Measurements from ENCODE around the gene TRAK2.
"Not testable (repeated sequence)": the region's sequence is repeated elsewhere in the genome, so short reads cannot be mapped to it uniquely, and the experiment has no call there.

The TRAK2 gene

DNA sequence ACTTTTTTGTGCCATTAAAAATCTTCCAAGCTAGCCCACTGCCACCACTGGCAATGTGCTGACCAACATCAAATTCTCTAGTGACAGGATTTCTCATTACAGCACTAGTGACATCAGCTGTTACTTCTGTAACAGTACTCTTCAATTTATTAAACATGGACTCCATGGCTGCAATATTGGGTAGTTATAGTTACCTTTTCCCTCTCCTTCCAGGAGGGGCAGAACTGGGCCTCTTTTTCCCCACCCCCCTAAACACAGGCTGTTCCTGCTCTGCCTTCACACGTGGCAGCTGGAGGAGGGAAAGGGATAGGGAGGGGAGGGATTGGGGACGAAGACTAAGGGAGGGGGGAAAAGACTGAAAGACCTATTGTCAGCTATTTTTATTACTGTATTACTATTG, 38.1 kb downstream of the TRAK2 start:
- DNase-seq: no peak

DNA sequence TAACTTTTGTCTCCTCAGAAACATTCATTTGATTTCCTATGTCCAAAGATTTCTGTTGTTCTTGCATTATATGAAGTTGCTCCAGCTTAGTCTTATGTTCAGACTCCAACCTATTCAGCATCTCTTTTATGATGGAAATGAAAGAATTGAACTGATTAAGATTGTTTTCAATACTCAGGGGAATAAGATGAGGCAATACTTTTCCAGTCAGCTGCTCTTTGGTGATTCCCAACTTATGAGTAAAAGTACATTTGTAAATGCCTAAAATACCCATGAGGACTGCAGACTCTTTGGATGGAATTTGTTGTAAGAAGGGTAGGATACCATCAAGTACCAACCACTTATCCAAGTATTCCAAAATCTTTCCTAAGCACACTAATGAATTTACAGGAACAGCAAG, 39.8 kb downstream of the TRAK2 start:
- no peak for DNase-seq

DNA sequence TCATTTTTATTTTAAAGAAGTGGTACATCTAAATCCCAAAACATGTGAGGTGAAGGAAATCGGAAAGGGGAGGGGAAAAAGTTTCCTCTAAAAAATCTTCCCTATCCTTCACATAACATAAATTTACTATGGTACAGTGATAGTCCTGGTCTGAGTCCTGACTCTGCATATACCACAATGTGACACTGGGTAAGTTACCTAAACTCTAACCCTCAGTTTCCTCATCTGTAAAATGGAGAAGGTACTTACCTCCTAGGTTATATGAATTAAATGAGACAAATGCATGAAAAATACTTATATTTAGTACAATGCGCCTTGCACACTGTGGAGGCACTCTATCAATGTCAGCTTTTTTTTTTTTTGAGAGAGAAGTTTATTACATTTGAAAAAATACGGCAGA, 42.3 kb downstream of the TRAK2 start:
- DNase-seq: no peak

- no peak for DNase-seq
Measured at GRCh38 chr2:201407265-201407664, 44.0 kb downstream of the TRAK2 start.

DNA sequence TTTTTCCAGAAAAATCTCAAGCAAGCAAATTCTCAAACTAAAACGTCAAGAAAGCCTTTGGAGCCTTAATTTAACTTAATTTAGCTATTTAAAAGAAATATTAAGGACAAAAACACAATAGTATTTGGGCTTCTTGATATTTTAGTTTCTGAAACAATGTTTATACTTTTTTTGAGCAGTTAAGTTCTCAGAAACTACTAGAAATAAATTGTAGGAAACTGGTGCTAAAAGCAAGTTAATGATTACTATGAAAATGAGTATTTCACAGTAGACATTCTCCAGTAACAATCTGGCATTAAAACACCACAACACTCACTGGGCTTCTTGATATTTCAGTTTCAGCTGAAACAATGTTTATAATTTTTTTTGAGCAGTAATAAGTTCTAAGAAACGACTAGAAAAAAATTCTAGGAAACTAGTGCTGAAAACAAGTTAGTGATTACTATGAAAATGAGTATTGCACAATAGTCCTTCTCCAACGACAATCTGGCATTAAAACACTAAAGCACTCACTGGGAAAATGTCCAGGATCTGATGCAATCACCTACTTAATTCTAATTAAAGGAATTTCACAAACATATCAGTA, 45.1 kb downstream of the TRAK2 start:
- DNase-seq: peak in 2 of 4 experiments; percentile 32 to 40

GRCh38 chr2:201404699-201405280, 46.5 kb downstream of the TRAK2 start:
- no peak for DNase-seq

GRCh38 chr2:201403880-201404279, 47.4 kb downstream of the TRAK2 start:
- DNase-seq: no peak

DNA sequence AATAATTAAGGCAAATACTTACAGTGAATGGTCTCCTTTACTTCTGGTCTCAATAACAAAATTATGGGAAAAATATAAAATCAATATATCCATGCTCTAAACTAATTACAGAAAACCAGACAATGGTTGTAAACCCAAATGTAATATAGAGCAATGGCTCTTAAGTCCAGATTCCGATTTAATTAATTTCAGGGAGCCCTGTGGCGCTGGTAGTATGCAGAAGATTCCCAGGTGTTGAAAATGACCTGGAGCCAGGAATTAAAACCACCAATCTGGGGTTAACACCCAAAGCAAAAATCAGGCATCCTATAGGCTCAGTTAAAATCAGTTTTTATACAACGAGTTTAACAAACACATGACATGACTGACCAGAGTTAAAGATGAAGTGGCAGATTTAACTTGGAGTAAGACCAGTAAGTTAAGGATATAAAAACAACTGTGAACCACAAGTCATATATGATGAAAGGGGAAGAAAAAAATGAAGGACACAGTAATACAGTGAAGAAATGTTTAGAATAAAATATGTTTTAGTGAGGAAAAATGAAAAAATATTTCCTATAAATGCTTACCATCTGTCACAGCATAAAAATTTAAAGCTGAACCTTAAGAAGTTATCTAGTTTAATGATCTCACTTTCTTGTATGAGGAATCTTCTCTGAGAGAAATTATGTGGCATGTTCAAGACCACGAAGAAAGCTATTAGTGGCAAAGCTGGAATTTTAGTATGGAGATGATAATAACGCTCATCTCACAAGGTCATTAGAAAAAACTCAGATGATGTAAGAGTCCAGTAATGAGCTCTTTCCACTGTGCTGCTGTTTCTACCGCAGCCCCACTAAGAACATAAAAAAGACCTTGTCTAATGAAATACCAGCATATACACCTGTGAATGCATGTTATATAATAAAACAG, 48.4 kb downstream of the TRAK2 start:
- no peak for DNase-seq

- DNase-seq: no peak
Measured at GRCh38 chr2:201401815-201402214, 49.4 kb downstream of the TRAK2 start.

DNA sequence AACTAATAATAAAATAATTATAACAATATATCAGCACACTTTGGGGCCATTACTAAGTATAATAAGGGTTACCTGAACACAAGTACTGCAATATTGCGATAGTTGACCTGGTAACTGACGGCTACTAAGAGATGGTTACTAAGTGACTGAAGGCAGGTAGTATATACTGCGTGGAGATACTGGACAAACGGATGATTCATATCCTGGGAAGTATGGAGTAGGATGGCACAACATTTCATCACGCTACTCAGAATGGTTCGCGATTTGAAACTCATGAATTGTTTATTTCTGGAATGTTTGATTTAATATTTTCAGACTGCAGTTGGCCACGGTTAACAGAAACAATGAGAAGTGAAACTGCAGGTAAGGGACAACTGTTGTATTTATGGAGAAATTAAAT, 54.7 kb downstream of the TRAK2 start:
- DNase-seq: no peak

DNA sequence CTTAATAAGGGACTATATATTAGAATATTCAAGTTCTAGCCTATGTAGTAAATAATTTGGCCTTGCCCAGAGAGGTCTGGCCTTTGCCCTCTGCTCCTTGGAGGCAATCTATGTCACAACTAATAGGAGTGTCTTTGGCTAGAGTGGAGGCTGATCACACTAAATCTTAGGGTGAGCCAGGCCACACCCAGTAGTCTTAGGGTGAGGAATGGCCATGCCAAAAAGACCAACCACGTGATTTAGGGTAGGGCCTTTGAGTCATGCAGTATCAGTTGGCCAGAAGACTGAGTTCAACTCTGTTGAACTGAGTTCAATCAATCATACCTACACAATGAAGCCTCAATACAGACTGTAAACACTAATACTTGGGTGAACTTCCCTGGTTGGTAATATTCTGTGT, 68.1 kb downstream of the TRAK2 start:
- DNase-seq: no peak

DNA sequence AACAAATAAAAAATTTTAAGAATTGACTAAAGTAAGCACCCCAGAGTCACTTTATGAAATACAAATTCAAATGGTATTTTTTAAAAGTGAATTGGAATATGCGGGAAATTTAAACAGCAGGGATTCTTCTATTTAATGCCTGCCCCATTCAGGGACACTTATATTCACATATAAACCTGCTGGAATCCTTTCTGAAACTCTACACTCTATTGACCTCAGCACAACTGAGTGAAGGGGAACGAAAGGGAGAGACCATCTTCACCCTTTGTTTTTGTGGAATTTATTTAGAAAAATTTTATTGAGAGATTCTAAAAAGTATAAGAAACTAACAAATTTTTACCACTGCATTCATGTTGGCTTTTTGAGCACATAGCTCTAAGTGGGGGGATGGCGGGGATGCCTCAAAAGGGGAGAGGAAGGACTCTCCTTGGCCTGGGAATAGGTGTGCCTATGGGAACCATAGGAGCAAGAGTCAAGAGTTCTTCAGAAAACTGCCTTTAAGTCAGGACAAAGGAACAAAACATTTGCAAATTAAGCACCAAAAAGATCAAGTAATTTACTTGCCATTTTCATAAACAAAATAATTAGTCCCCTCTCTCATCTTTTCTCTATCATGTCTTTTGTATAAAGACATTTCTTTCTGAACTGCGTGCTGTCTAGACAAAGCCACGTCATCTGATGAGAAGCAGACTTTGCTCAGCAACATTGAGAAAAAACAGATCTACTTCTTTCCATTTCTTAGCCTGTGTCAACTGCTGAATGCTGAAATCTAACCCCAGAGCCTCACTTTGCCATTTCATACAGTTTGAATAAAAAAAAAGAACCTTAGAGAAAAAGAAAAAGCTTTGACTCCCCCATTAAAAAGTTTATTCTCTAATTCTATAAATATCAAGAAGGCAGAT, 72.5 kb downstream of the TRAK2 start:
- DNase-seq: no peak

DNA sequence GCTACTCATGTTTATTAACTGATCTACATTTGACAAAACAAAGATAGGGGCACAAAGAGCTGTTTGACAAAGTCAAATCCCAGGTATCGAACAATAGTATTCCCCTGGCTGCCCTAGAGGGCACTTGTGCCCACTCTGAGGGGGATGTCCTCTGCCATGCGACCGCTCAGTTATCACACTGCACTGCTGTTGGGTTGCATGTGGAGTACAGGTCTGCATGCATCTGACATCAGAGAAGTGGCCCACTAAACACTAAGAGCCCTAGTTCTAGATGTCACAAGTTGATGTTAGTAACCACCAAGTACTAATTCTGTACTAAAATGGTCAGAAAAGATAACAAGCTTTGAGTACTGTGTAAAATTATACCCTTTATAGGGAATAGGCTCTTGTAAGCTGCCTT, 74.0 kb downstream of the TRAK2 start:
- no peak for DNase-seq

DNA sequence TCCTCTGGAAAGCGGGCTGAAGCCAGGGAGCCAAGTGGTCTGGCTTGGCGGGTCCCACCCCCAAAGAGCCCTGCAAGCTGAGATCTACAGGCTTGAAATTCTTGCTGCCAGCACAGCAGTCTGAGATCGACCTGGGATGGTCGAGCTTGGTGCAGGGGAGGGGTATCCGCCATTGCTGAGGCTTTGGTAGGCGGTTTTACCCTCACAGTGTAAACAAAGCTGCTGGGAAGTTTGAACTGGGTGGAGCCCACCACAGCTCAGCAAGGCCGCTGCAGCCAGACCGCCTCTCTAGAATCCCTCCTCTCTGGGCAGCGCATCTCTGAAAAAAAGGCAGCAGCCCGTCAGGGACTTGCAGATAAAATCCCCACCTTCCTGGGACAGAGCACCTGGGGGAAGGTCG, 81.5 kb downstream of the TRAK2 start:
- DNase-seq: no peak

- not testable (repeated sequence) for DNase-seq
Measured at GRCh38 chr2:201369318-201369717, 81.9 kb downstream of the TRAK2 start.

DNA sequence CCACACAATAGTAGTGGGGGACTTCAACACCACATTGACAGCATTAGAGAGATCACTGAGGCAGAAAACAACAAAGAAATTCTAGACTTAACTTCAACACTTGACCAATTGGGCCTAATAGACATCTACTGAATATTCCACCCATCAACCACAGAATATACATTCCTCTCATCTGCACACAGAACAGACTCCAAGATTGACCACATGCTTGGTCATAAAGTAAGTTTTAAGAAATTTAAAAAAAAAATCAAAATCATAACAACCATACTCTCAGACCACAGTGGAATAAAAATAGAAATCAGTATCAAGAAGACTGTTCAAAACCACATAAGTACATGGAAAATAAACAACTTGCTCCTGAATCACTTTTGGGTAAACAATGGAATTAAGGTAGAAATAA, 85.1 kb downstream of the TRAK2 start:
- no peak for DNase-seq

- peak; percentile 51 to 77 (median 62) for DNase-seq
Measured at GRCh38 chr2:201363857-201364560, 87.2 kb downstream of the TRAK2 start.

- DNase-seq: no peak
Measured at GRCh38 chr2:201362396-201362795, 88.9 kb downstream of the TRAK2 start.

DNA sequence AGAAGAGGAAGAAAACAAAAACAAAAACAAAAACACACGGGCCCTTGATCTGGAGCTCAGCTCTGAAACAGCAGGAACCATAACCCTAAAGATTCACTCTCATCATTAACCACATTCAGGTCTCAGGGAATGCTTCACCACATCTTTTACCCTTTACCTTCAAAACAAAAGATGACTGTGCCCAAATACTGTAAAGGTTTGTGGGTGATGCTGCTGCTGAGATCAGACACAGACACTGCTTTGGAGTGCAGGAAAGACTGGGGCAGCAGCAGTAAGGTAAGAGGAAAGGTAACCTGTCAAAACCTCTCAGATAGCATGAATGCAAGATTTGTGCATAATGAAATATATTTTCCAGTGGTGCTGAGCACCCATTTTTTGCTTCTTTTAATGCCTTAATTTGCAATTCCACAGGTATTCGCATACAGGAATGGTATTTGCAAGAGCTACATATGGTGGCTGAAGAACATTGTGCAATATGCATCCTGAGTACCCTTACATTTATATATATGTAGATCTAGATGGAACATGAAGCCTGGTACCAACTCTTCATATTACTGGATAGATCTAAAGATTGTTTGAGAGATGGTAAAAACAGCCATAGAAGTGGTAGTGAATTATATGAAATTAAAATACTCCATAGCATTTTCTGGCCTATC, 90.1 kb downstream of the TRAK2 start:
- no peak for DNase-seq

DNA sequence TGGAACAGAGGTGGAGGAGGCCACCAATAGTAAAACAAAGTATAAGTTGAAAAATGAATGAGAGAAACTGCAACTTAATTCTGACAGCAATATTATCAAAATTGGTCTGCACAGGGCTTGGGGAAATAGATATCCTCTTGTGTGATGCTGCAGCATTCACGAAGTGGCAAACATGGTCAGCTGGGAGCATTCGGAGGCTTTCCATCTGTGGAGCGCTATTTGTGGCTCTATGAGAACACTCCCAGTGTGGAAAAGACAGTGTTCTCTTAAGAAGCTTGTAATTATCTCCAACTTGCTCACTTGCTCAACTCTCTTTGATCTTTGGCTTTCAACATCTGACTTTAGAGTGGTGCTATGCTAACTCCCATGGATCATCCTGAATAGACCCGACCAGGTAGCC, 91.0 kb downstream of the TRAK2 start:
- DNase-seq: no peak

DNA sequence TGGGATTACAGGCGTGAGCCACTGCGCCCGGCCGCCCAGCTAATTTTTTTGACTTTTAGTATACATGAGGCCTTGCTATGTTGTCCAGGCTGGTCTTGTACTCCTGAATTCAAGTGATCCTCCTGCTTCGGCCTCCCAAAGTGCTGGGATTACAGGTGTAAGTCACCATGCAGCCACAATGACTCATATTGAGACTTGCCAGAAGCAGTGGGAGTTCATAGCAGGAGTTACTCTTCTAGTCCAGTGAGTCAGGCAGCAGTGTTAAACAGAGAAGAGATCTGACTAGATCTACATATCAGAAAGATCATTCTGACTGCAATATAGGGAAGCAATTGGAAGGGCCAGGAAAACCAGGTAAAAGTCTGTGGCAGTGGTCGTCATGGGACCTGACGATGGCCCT, 92.6 kb downstream of the TRAK2 start:
- peak in 2 of 4 experiments; percentile 30 for DNase-seq

- DNase-seq: peak in 2 of 4 experiments; percentile 6 to 14
Measured at GRCh38 chr2:201357221-201357620, 94.0 kb downstream of the TRAK2 start, which contains the start of gene FLACC1. Gene FLACC1, minus strand, starts transcription at chr2:201357345. Its CDS starts 5,941 bp downstream, at chr2:201351404.

All from suppressor macrophage (primary cell).